H1 (cell line): ENCODE results near the gene MGARP. TPM values are rescaled to one million over a fixed set of nuclear protein-coding genes. Genes with fewer than 3 reads are reported as not detected.

Experiments used
- EGR1 ChIP-seq: IDR thresholded peaks from 2 replicates; pipeline ENCODE4 v1.6.1; 2011; ENCODE audit warnings: low read depth, low read length, borderline replicate concordance
- EZH2 ChIP-seq: fragments of 200-600 bp; sonication (generic); IDR thresholded peaks from 2 replicates; pipeline ENCODE4 v1.7.1; 2012; ENCODE audit warnings: low read depth, mild to moderate bottlenecking, moderate library complexity, low read length, inconsistent platforms; ENCODE audit not compliant: severe bottlenecking
- POLR2AphosphoS5 ChIP-seq: IDR thresholded peaks from 2 replicates; pipeline ENCODE4 v1.6.1; 2011; ENCODE audit warnings: low read depth, low read length
- POU5F1 ChIP-seq: IDR thresholded peaks from 2 replicates; pipeline ENCODE4 v1.6.1; 2011; ENCODE audit warnings: low read depth, mild to moderate bottlenecking, low read length, moderate library complexity
- SIRT6 ChIP-seq: IDR thresholded peaks from one replicate; pipeline ENCODE4 v1.7.1; 2012; ENCODE audit warnings: low read length, inconsistent platforms
- TAF7 ChIP-seq: optimal IDR thresholded peaks from 2 replicates; pipeline ENCODE3; 2011; ENCODE audit warnings: low read depth, mild to moderate bottlenecking, inconsistent platforms, low read length, moderate library complexity, borderline replicate concordance
- polyA plus RNA-seq, 7 experiments: library from polyadenylated mRNA; depleted of rRNA in 3 of 7; stranded (reverse) in 5 of 7; unstranded in 2 of 7; fragments of >200 nt in 5 of 7; fragments of 200-250 nt in 2 of 7; gene quantifications; 1 replicate in 5 of 7; 2 replicates in 1 of 7; 4 replicates in 1 of 7; pipeline versions ENCODE4 v1.2.1 to v1.2.3, GENCODE V29; 2011 to 2013; ENCODE audit warnings: missing spikeins in 2 of 7, mixed read lengths in 2 of 7
- total RNA-seq: library from RNA; stranded (reverse); fragmentation: NEBNext Ultra II Directional; extraction: Animal tissue kit (Norgen Biotek cat#: 25700); gene quantifications from 2 replicates; pipeline ENCODE4 v1.2.1, GENCODE V29; 2021

MGARP gene
- total and polyA plus RNA-seq, 2 of the 8 experiments (the other 6 are each of a cell fraction or from before 2014, with no cell fraction given), result 2.8 to 4.5 TPM

GRCh38 chr4:139282721-139283075 is 2.7 kb upstream of the MGARP start (continued):
- TF ChIP-seq EZH2 (no peak), SIRT6 (no peak), EGR1 (no peak), POLR2AphosphoS5 (no peak), TAF7 (no peak), POU5F1 (no peak)
